Fibroblast of pulmonary artery (primary cell): ENCODE data around the gene COPS6.

Experiments
- DNase-seq: peaks from one replicate; pipeline ENCODE4 v3.0.0-alpha.2; 2010; ENCODE audit warnings: low read depth
- H3K4me3 ChIP-seq: replicated peaks from 2 replicates; pipeline ENCODE4 v1.5.1; 2011; ENCODE audit warnings: low read depth, mild to moderate bottlenecking, control low read depth, low read length, moderate library complexity
- CTCF ChIP-seq: IDR thresholded peaks from 2 replicates; pipeline ENCODE4 v1.5.1; 2011; ENCODE audit warnings: mild to moderate bottlenecking, control low read depth, low read length, inconsistent platforms; ENCODE audit errors: missing control alignments

Gene COPS6

GRCh38 chr7:100075418-100075817 is 13.4 kb upstream of the COPS6 start:
- no peak for DNase-seq
- TF ChIP-seq CTCF = no peak
- H3K4me3 ChIP-seq = no peak overlapping the region

GRCh38 chr7:100077205-100077604 is 11.6 kb upstream of the COPS6 start:
- TF ChIP-seq CTCF = no peak
- DNase-seq = no peak
- H3K4me3 ChIP-seq = no peak overlapping the region

GRCh38 chr7:100079024-100079560 is 9.7 kb upstream of the COPS6 start:
- H3K4me3 ChIP-seq = no peak overlapping the region
- no peak for DNase-seq
- no peak for TF ChIP-seq CTCF

- no peak for DNase-seq
Observed at GRCh38 chr7:100080907-100081534, 7.7 kb upstream of the COPS6 start.

GRCh38 chr7:100081535-100082102 is 7.2 kb upstream of the COPS6 start, which contains the start of gene ZNF3:
TSS of gene ZNF3 (minus strand) at chr7:100081723. CDS start at chr7:100077357, 4,366 bp downstream.
- peak; percentile 99 for DNase-seq
- peak; percentile 60 for TF ChIP-seq CTCF

More at GRCh38 chr7:100080907-100081534, 7.7 kb upstream of the COPS6 start:
- peak overlapping the region; percentile 96 for H3K4me3 ChIP-seq
- no peak for TF ChIP-seq CTCF

GRCh38 chr7:100082978-100083377 is 5.8 kb upstream of the COPS6 start:
- no peak overlapping the region for H3K4me3 ChIP-seq
- TF ChIP-seq CTCF = no peak
- no peak for DNase-seq

More at GRCh38 chr7:100081535-100082102, 7.2 kb upstream of the COPS6 start, which contains the start of gene ZNF3:
- H3K4me3 ChIP-seq = peak within 1 kb of the TSS; percentile 96
